Gastrocnemius medialis (tissue), 4 donors: ENCODE data around the gene PLET1. TPM values are rescaled to one million over a fixed set of nuclear protein-coding genes. Genes with fewer than 3 reads are reported as not detected.

Experiments used
- total RNA-seq, 4 donors: library from RNA; depleted of rRNA; stranded (reverse); fragments of >200 nt; gene quantifications; one replicate each; pipeline versions ENCODE4 v1.1.0 to v1.2.3, GENCODE V29; 2016

Gene PLET1
- total RNA-seq, 4 donors from 2014 or later, result not detected

Other genes starting within 250 kb of the PLET1 start
- 100 to 1,000 TPM in 1 of 4 donors, 10 to 100 TPM in 3; 60.1 to 117 (median 67.8) TPM for gene DLAT, start 235.5 kb downstream of the PLET1 start, total RNA-seq
- 1 to 10 TPM in 2 of 4 donors, under 1 TPM in 2; 0.42 to 1.6 (median 0.92) TPM for gene PIH1D2, start 186.8 kb downstream of the PLET1 start, total RNA-seq
- gene NKAPD1, start 186.6 kb downstream of the PLET1 start, total RNA-seq, result 10 to 100 TPM in 2 of 4 donors, 1 to 10 TPM in 2; 4.0 to 10.5 (median 9.0) TPM
- gene TIMM8B, start 174.1 kb downstream of the PLET1 start, total RNA-seq, result 10 to 100 TPM; 60.3 to 93.2 (median 69.4) TPM
- 100 to 1,000 TPM; 170 to 261 (median 202) TPM for gene SDHD, start 174.0 kb downstream of the PLET1 start, total RNA-seq
- 10 to 100 TPM in 1 of 4 donors, 1 to 10 TPM in 2, under 1 TPM in 1; 0.58 to 11.7 (median 6.8) TPM for gene IL18, start 96.8 kb downstream of the PLET1 start, total RNA-seq
- 1 to 10 TPM in 1 of 4 donors, under 1 TPM in 2, not detected in 1; 0.62 to 2.1 (median 0.68) TPM for gene TEX12, start 93.5 kb downstream of the PLET1 start, total RNA-seq
- gene BCO2, start 85.3 kb downstream of the PLET1 start, total RNA-seq, result 1 to 10 TPM; 2.9 to 5.8 (median 4.2) TPM
- gene PTS, start 34.4 kb downstream of the PLET1 start, total RNA-seq, result 10 to 100 TPM; 23.4 to 81.5 (median 38.5) TPM